PC-3 (cell line): ENCODE data around the gene OR7C1.
"Not testable (repeated sequence)": the region's sequence is repeated elsewhere in the genome, so short reads cannot be mapped to it uniquely, and the experiment has no call there.

Experiments used
- EZH2 ChIP-seq: fragments of 300-600 bp; sonication (generic); IDR thresholded peaks from one replicate; pipeline ENCODE4 v1.6.1; 2017; ENCODE audit warnings: antibody characterized with exemption, mild to moderate bottlenecking, low read length; ENCODE audit not compliant: unreplicated experiment
- TF ChIP-seq, protein P1 (sequence below): fragments of 300-600 bp; sonication (generic); conservative IDR thresholded peaks from 2 replicates; pipeline ENCODE4 v1.5.1; 2017; ENCODE audit warnings: antibody characterized with exemption, low read depth, mild to moderate bottlenecking, low read length

- TF ChIP-seq, protein P1, sequence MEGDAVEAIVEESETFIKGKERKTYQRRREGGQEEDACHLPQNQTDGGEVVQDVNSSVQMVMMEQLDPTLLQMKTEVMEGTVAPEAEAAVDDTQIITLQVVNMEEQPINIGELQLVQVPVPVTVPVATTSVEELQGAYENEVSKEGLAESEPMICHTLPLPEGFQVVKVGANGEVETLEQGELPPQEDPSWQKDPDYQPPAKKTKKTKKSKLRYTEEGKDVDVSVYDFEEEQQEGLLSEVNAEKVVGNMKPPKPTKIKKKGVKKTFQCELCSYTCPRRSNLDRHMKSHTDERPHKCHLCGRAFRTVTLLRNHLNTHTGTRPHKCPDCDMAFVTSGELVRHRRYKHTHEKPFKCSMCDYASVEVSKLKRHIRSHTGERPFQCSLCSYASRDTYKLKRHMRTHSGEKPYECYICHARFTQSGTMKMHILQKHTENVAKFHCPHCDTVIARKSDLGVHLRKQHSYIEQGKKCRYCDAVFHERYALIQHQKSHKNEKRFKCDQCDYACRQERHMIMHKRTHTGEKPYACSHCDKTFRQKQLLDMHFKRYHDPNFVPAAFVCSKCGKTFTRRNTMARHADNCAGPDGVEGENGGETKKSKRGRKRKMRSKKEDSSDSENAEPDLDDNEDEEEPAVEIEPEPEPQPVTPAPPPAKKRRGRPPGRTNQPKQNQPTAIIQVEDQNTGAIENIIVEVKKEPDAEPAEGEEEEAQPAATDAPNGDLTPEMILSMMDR: not testable (repeated sequence)
- not testable (repeated sequence) for TF ChIP-seq EZH2
Observed at GRCh38 chr19:14783410-14783998, 51.5 kb downstream of the OR7C1 start.
